Thyroid gland (tissue), 4 donors: Measurements from ENCODE around the gene YAP1. TPM values are rescaled to one million over a fixed set of nuclear protein-coding genes. Genes with fewer than 3 reads are reported as not detected.

Experiments
- DNase-seq, 2 donors: peaks; one replicate each; pipeline ENCODE4 v3.0.0-alpha.2; 2019
- H3K27ac ChIP-seq, 3 donors: fragments of 200-600 bp; sonication (generic); 1 replicate in 2 of 3; 2 replicates in 1 of 3; pipeline ENCODE4 v1.5.1; 2016 to 2019; ENCODE audit warnings: mild to moderate bottlenecking in 1 of 3, moderate library complexity in 1 of 3
- H3K27me3 ChIP-seq: fragments of 200-600 bp; sonication (generic); one replicate; pipeline ENCODE4 v1.5.1; 2019
- H3K36me3 ChIP-seq, 2 donors: fragments of 200-600 bp; sonication (generic); one replicate each; pipeline ENCODE4 v1.5.1; 2016 to 2019
- H3K4me1 ChIP-seq, 2 donors: fragments of 200-600 bp; sonication (generic); one replicate each; pipeline ENCODE4 v1.5.1; 2017 to 2019
- H3K4me3 ChIP-seq, 3 donors: fragments of 200-600 bp; sonication (generic); replicated peaks in 1 of 3; 1 replicate in 2 of 3; 2 replicates in 1 of 3; pipeline ENCODE4 v1.5.1; 2016; ENCODE audit warnings: mild to moderate bottlenecking in 1 of 3
- H3K9me3 ChIP-seq: fragments of 200-600 bp; sonication (generic); one replicate; pipeline ENCODE4 v1.5.1; 2017
- CTCF ChIP-seq, 6 experiments: fragments of 200-600 bp in 3 of 6; fragments of 450-650 bp in 3 of 6; sonication (generic) in 3 of 6; IDR thresholded peaks; one replicate each; pipeline ENCODE4 v1.5.1; 2016 to 2019; ENCODE audit warnings: antibody characterized with exemption in 6 of 6, mild to moderate bottlenecking in 2 of 6, inconsistent platforms in 1 of 6, moderate library complexity in 1 of 6
- POLR2A ChIP-seq, 2 donors: fragments of 450-650 bp; IDR thresholded peaks; one replicate each; pipeline ENCODE4 v1.6.1; 2017; ENCODE audit warnings: antibody characterized with exemption in 2 of 2, mild to moderate bottlenecking in 2 of 2, moderate library complexity in 1 of 2
- WGBS, 2 donors: methylation state at CpG; one replicate each; pipeline ENCODE4 v1.1.5; 2017; 5-methylcytosine and 5-hydroxymethylcytosine counted together
- intact Hi-C: fragments of 100-400 bp; cut with DNase I; formaldehyde crosslinking; loops from one replicate; pipeline ENCODE4 v1.15.1; 2023
- total RNA-seq, 4 donors: library from RNA; depleted of rRNA; stranded (reverse); fragments of >200 nt; gene quantifications; one replicate each; pipeline ENCODE4 v1.2.3, GENCODE V29; 2016

The YAP1 gene
- total RNA-seq, 4 donors from 2014 or later = 162 to 202 (median 176) TPM

GRCh38 chr11:102223859-102224258, 113.6 kb downstream of the YAP1 start:
- H3K4me1 ChIP-seq = peaks cover 0 to 16% of the 10 kb centered on the region in 2 donors
- no peaks in the 10 kb centered on the region for H3K27me3 ChIP-seq
- TF ChIP-seq CTCF (IDR thresholded peaks at IDR 0.05) (no peak), POLR2A (IDR thresholded peaks at IDR 0.05) (no peak)
- no peak overlapping the region for H3K4me3 ChIP-seq
- H3K9me3 ChIP-seq = no peaks in the 10 kb centered on the region
- no peak for DNase-seq
- intact Hi-C loops = no loop called here
- no peak overlapping the region for H3K27ac ChIP-seq
- peaks cover 6 to 8% of the 10 kb centered on the region in 2 donors for H3K36me3 ChIP-seq
- 42 to 62% methylated on average over 2 of the region's 2 CpGs for WGBS, 2 donors

- WGBS, 2 donors = 87 to 96% methylated on average over 4 of the region's 4 CpGs
- H3K4me3 ChIP-seq = no peak overlapping the region
- H3K27me3 ChIP-seq = no peaks in the 10 kb centered on the region
- intact Hi-C loops = no loop called here
- no peak for TF ChIP-seq POLR2A (IDR thresholded peaks at IDR 0.05)
- TF ChIP-seq CTCF (IDR thresholded peaks at IDR 0.05) = no peak
- peaks cover 0 to 11% of the 10 kb centered on the region in 2 donors for H3K4me1 ChIP-seq
- no peak for DNase-seq
- no peak overlapping the region for H3K27ac ChIP-seq
- H3K9me3 ChIP-seq = no peaks in the 10 kb centered on the region
- peaks cover 6 to 8% of the 10 kb centered on the region in 2 donors for H3K36me3 ChIP-seq
These were observed 115.7 kb downstream of the YAP1 start for GRCh38 chr11:102225689-102226568.

GRCh38 chr11:102226702-102227490, 116.6 kb downstream of the YAP1 start:
- no peak overlapping the region for H3K4me3 ChIP-seq
- no peak overlapping the region for H3K27ac ChIP-seq
- H3K36me3 ChIP-seq = peaks cover 6 to 8% of the 10 kb centered on the region in 2 donors
- H3K9me3 ChIP-seq = no peaks in the 10 kb centered on the region
- TF ChIP-seq POLR2A (IDR thresholded peaks at IDR 0.05) (no peak), CTCF (IDR thresholded peaks at IDR 0.05) (no peak)
- WGBS, 2 donors = 89 to 93% methylated on average over 9 of the region's 9 CpGs
- intact Hi-C loops = no loop called here
- DNase-seq = no peak
- H3K4me1 ChIP-seq = peaks cover 0 to 8% of the 10 kb centered on the region in 2 donors
- H3K27me3 ChIP-seq = no peaks in the 10 kb centered on the region

- intact Hi-C loops = no loop called here
- peak overlapping the region in 1 of 3 donors; percentile 11 for H3K27ac ChIP-seq
- TF ChIP-seq CTCF (IDR thresholded peaks at IDR 0.05) (no peak), POLR2A (IDR thresholded peaks at IDR 0.05) (no peak)
- peaks cover 5 to 6% of the 10 kb centered on the region in 2 donors for H3K36me3 ChIP-seq
- no peak for DNase-seq
- peaks cover 0 to 8% of the 10 kb centered on the region in 2 donors for H3K4me1 ChIP-seq
- no peaks in the 10 kb centered on the region for H3K27me3 ChIP-seq
- H3K4me3 ChIP-seq = no peak overlapping the region
- H3K9me3 ChIP-seq = no peaks in the 10 kb centered on the region
- 66 to 73% methylated on average over 4 of the region's 4 CpGs for WGBS, 2 donors
These were observed 119.4 kb downstream of the YAP1 start for GRCh38 chr11:102229510-102230123.
